ENCODE data around the gene RBM20. TPM values are rescaled to one million over a fixed set of nuclear protein-coding genes. Genes with fewer than 3 reads are reported as not detected.

RBM20 gene
- total and polyA plus RNA-seq, 2 of the 4 experiments (the other 2 are of a cell fraction): under 0.01 to 0.15 TPM

GRCh38 chr10:110618230-110618610 is 25.9 kb upstream of the RBM20 start:
- H3K4ac ChIP-seq (ENCODE audit: low read depth, low read length): no peak overlapping the region
- no TSS peak for BruUV-seq (replicated peaks)
- no peaks in the 10 kb centered on the region for H3K36me3 ChIP-seq (ENCODE audit: control insufficient read depth, insufficient read depth, low read length)
- POLR2A ChIA-PET (ENCODE audit: unreplicated experiment): no interaction called here
- no peak overlapping the region for H2AK9ac ChIP-seq (replicated peaks; ENCODE audit: low read depth, low read length, poor library complexity)
- no peak overlapping the region for H2BK15ac ChIP-seq (ENCODE audit: low read depth, low read length)
- H2AFZ ChIP-seq (replicated peaks; ENCODE audit: low read length, poor library complexity): no peak overlapping the region
- CTCF ChIA-PET: interaction anchor here (1.4 kb wide), 1 partner anchor 54 kb away, joined by 3 read pairs; no protein-coding TSS in a partner anchor
- no peak overlapping the region for H2BK5ac ChIP-seq (ENCODE audit: low read depth, low read length, poor library complexity, severe bottlenecking)
- intact Hi-C loops (cut with micrococcal nuclease) (no loop called here), dilution Hi-C loops (cut with HindIII; ENCODE audit: low sequenced_read_pairs, unreplicated experiment) (no loop called here), in situ Hi-C loops (cut with MboI; ENCODE audit: low sequenced_read_pairs) (loop anchor here (10.0 kb wide), 2 partner anchors 127 to 1517 kb away; no protein-coding TSS in a partner anchor)
- H4K20me1 ChIP-seq (ENCODE audit: insufficient read depth, low read length): no peaks in the 10 kb centered on the region
- H3K23ac ChIP-seq (ENCODE audit: low read depth, low read length): no peak overlapping the region
- H2BK20ac ChIP-seq (ENCODE audit: low read depth, low read length): no peak overlapping the region
- no peaks in the 10 kb centered on the region for H3K9me3 ChIP-seq (ENCODE audit: control insufficient read depth, insufficient read depth, low read length)
- no peaks in the 10 kb centered on the region for H3K9me1 ChIP-seq (ENCODE audit: insufficient read depth, low read length)
- no peak overlapping the region for H3K9ac ChIP-seq (ENCODE audit: low read depth, low read length)
- ATAC-seq (ENCODE audit: low read depth) (no peak), DNase-seq (no peak)
- no peak overlapping the region for H2AK5ac ChIP-seq (ENCODE audit: low read depth, low read length)
- no CpG with 5 or more reads among the region's 5 CpGs for WGBS, 2 experiments (ENCODE audit: extremely low coverage in 2 of 2, insufficient read length in 1 of 2)
- peaks cover 2% of the 10 kb centered on the region; the same call in 1 of the 2 replicates for H3K27me3 ChIP-seq (ENCODE audit: control insufficient read depth, insufficient read depth, low read length)
- H4K8ac ChIP-seq (ENCODE audit: low read depth in 2 of 2, low read length in 2 of 2): no peak overlapping the region
- no peak overlapping the region for H3K4me3 ChIP-seq (ENCODE audit: insufficient read depth, low read depth, low read length)
- H3K79me1 ChIP-seq (ENCODE audit: low read depth in 1 of 2, low read length in 2 of 2): no peaks in the 10 kb centered on the region
- TF ChIP-seq ELK1 (IDR thresholded peaks at IDR 0.05; ENCODE audit: borderline replicate concordance, low read depth, low read length) (no peak), MXI1 (IDR thresholded peaks at IDR 0.05; ENCODE audit: borderline replicate concordance, low read depth, low read length) (no peak), MAZ (IDR thresholded peaks at IDR 0.05; ENCODE audit: borderline replicate concordance, low read depth, low read length) (no peak), RAD21 (IDR thresholded peaks at IDR 0.05; ENCODE audit: low read length) (no peak)
- H3K4me2 ChIP-seq (ENCODE audit: low read depth, low read length): no peak overlapping the region
- no peak overlapping the region for H4K91ac ChIP-seq (ENCODE audit: insufficient read depth, low read depth, low read length)
- H3K56ac ChIP-seq (ENCODE audit: extremely low read depth, insufficient read depth, low read length): no peak overlapping the region
- H3K27ac ChIP-seq (ENCODE audit: insufficient read depth, low read length): no peak overlapping the region
- peaks cover 6% of the 10 kb centered on the region for H3K4me1 ChIP-seq (ENCODE audit: control insufficient read depth, insufficient read depth, low read length)
- H3K18ac ChIP-seq (ENCODE audit: low read depth, low read length): no peak overlapping the region
- no peak overlapping the region for H4K5ac ChIP-seq (ENCODE audit: low read depth, low read length)
- H2BK120ac ChIP-seq (ENCODE audit: low read depth, low read length): no peak overlapping the region
- no peak overlapping the region for H3K14ac ChIP-seq (replicated peaks; ENCODE audit: low read depth, low read length)
